H9 (cell line): ENCODE measurements around the gene STARD7. TPM values are rescaled to one million over a fixed set of nuclear protein-coding genes. Genes with fewer than 3 reads are reported as not detected.

Experiments used
- DNase-seq: peaks from one replicate; pipeline ENCODE4 v3.0.0-alpha.2; 2017
- H2AFZ ChIP-seq: one replicate; pipeline ENCODE4 v1.6.1; 2013; ENCODE audit warnings: mild to moderate bottlenecking, low read length, control low read depth, moderate library complexity
- H2AK5ac ChIP-seq: 2 replicates; pipeline ENCODE4 v1.6.1; 2013; ENCODE audit warnings: low read length, control low read depth, mixed read lengths; ENCODE audit not compliant: insufficient read length
- H2BK120ac ChIP-seq: one replicate; pipeline ENCODE4 v1.6.1; 2013; ENCODE audit warnings: low read depth, mild to moderate bottlenecking, low read length, control low read depth, inconsistent platforms; ENCODE audit not compliant: poor library complexity, severe bottlenecking
- H2BK12ac ChIP-seq: 2 replicates; pipeline ENCODE4 v1.6.1; 2013; ENCODE audit warnings: low read length, control low read depth, mixed read lengths, low read depth; ENCODE audit not compliant: insufficient read length
- H2BK15ac ChIP-seq: 2 replicates; pipeline ENCODE4 v1.6.1; 2013; ENCODE audit warnings: low read depth, low read length, control low read depth
- H2BK20ac ChIP-seq: one replicate; pipeline ENCODE4 v1.6.1; 2013; ENCODE audit warnings: low read depth, mild to moderate bottlenecking, low read length, control low read depth, inconsistent platforms; ENCODE audit not compliant: poor library complexity, severe bottlenecking
- H2BK5ac ChIP-seq: 2 replicates; pipeline ENCODE4 v1.6.1; 2013; ENCODE audit warnings: low read length, control low read depth, mixed read lengths; ENCODE audit not compliant: insufficient read length
- H3K14ac ChIP-seq: 2 replicates; pipeline ENCODE4 v1.6.1; 2013; ENCODE audit warnings: low read length, control low read depth; ENCODE audit not compliant: insufficient read depth
- H3K18ac ChIP-seq: 2 replicates; pipeline ENCODE4 v1.6.1; 2013; ENCODE audit warnings: low read depth, mild to moderate bottlenecking, mixed read lengths, low read length, control low read depth; ENCODE audit not compliant: insufficient read length
- H3K23ac ChIP-seq: 2 replicates; pipeline ENCODE4 v1.6.1; 2013; ENCODE audit warnings: low read length, control low read depth, mixed read lengths, low read depth; ENCODE audit not compliant: insufficient read length
- H3K23me2 ChIP-seq: 2 replicates; pipeline ENCODE4 v1.6.1; 2013; ENCODE audit warnings: low read depth, mild to moderate bottlenecking, mixed read lengths, low read length, control low read depth; ENCODE audit not compliant: insufficient read length, poor library complexity, severe bottlenecking
- H3K27ac ChIP-seq: 2 replicates; pipeline ENCODE4 v1.5.1; 2013; ENCODE audit warnings: low read length, control low read depth, mixed read lengths, low read depth; ENCODE audit not compliant: insufficient read length
- H3K27me3 ChIP-seq: 2 replicates; pipeline ENCODE4 v1.6.1; 2013; ENCODE audit warnings: low read length, control low read depth, inconsistent platforms; ENCODE audit not compliant: insufficient read depth
- H3K4ac ChIP-seq: 2 replicates; pipeline ENCODE4 v1.6.1; 2013; ENCODE audit warnings: low read depth, mild to moderate bottlenecking, control low read depth, inconsistent platforms, low read length, moderate library complexity
- H3K4me1 ChIP-seq: 2 replicates; pipeline ENCODE4 v1.6.1; 2013; ENCODE audit warnings: low read length, control low read depth, inconsistent platforms; ENCODE audit not compliant: insufficient read depth
- H3K4me2 ChIP-seq: 2 replicates; pipeline ENCODE4 v1.6.1; 2013; ENCODE audit warnings: low read length, control low read depth, mixed read lengths; ENCODE audit not compliant: insufficient read length, insufficient read depth
- H3K56ac ChIP-seq: 2 replicates; pipeline ENCODE4 v1.6.1; 2013; ENCODE audit warnings: low read depth, mild to moderate bottlenecking, mixed read lengths, low read length, control low read depth; ENCODE audit not compliant: insufficient read length
- H3K79me1 ChIP-seq: 2 replicates; pipeline ENCODE4 v1.6.1; 2013; ENCODE audit warnings: low read depth, mild to moderate bottlenecking, moderate library complexity, low read length, control low read depth, inconsistent platforms; ENCODE audit not compliant: insufficient read depth, poor library complexity, severe bottlenecking
- H3K79me2 ChIP-seq: 2 replicates; pipeline ENCODE4 v1.6.1; 2013; ENCODE audit warnings: low read length, control low read depth, inconsistent platforms; ENCODE audit not compliant: insufficient read depth
- H3K9ac ChIP-seq: 2 replicates; pipeline ENCODE4 v1.6.1; 2013; ENCODE audit warnings: low read length, control low read depth, mixed read lengths; ENCODE audit not compliant: insufficient read length; ENCODE audit errors: extremely low read depth
- H3K9me3 ChIP-seq: one replicate; pipeline ENCODE4 v1.6.1; 2013; ENCODE audit warnings: low read depth, low read length, inconsistent platforms; ENCODE audit not compliant: control insufficient read depth
- H3T11ph ChIP-seq: one replicate; pipeline ENCODE4 v1.6.1; 2013; ENCODE audit warnings: mild to moderate bottlenecking, low read length, control low read depth, inconsistent platforms
- H4K20me1 ChIP-seq: one replicate; pipeline ENCODE4 v1.6.1; 2013; ENCODE audit not compliant: control insufficient read depth, insufficient read length, insufficient read depth
- H4K5ac ChIP-seq: 2 replicates; pipeline ENCODE4 v1.6.1; 2013; ENCODE audit warnings: low read depth, mild to moderate bottlenecking, mixed read lengths, low read length, control low read depth; ENCODE audit not compliant: insufficient read length
- H4K8ac ChIP-seq: replicated peaks from 2 replicates; pipeline ENCODE4 v1.6.1; 2013; ENCODE audit warnings: low read length, control low read depth, mixed read lengths, low read depth; ENCODE audit not compliant: insufficient read length
- H4K91ac ChIP-seq: 2 replicates; pipeline ENCODE4 v1.6.1; 2013; ENCODE audit warnings: low read depth, mild to moderate bottlenecking, moderate library complexity, mixed read lengths, low read length, control low read depth; ENCODE audit not compliant: insufficient read length
- H3K27ac Mint-ChIP-seq, 3 experiments: 2 replicates in 2 of 3; 3 replicates in 1 of 3; pipeline ENCODE4 v1.8.0; 2020 to 2021; ENCODE audit warnings: mixed read lengths in 3 of 3, mild to moderate bottlenecking in 1 of 3, moderate library complexity in 1 of 3
- H3K27me3 Mint-ChIP-seq: 2 replicates; pipeline ENCODE4 v1.8.0; 2021; ENCODE audit warnings: low read depth, mild to moderate bottlenecking, moderate library complexity, mixed read lengths
- H3K36me3 Mint-ChIP-seq, 3 experiments: 2 replicates in 2 of 3; 3 replicates in 1 of 3; pipeline ENCODE4 v1.8.0; 2020 to 2021; ENCODE audit warnings: low read depth in 3 of 3, mixed read lengths in 3 of 3; ENCODE audit not compliant: insufficient read depth in 1 of 3
- H3K4me1 Mint-ChIP-seq, 2 experiments: 2 replicates each; pipeline ENCODE4 v1.8.0; 2020; ENCODE audit warnings: mixed read lengths in 2 of 2
- H3K4me3 Mint-ChIP-seq, 2 experiments: 2 replicates in 1 of 2; 3 replicates in 1 of 2; pipeline ENCODE4 v1.8.0; 2020 to 2021; ENCODE audit warnings: mild to moderate bottlenecking in 2 of 2, mixed read lengths in 2 of 2, moderate library complexity in 1 of 2
- H3K9me3 Mint-ChIP-seq, 2 experiments: 2 replicates in 1 of 2; 3 replicates in 1 of 2; pipeline ENCODE4 v1.8.0; 2020; ENCODE audit warnings: mild to moderate bottlenecking in 2 of 2, mixed read lengths in 2 of 2, moderate library complexity in 1 of 2
- WGBS: extraction: QIAGEN DNeasy Blood & Tissue Kit; methylation state at CpG from one replicate; pipeline ENCODE4 v1.1.7; 2013; ENCODE audit warnings: missing lambda C conversion rate, low lambda C conversion rate, mixed read lengths; ENCODE audit not compliant: insufficient read length; ENCODE audit errors: extremely low coverage; 5-methylcytosine and 5-hydroxymethylcytosine counted together
- total RNA-seq: library from RNA; stranded (reverse); gene quantifications from 2 replicates; pipeline ENCODE4 v1.2.1, GENCODE V29; 2021
- TF ChIP-seq, protein P1 (sequence below): fragments of 200-600 bp; sonication (generic); conservative IDR thresholded peaks from 3 replicates; pipeline ENCODE4 v1.8.0; 2021; ENCODE audit warnings: antibody characterized with exemption, mild to moderate bottlenecking

Gene STARD7
- total RNA-seq, 1 experiment from 2014 or later, result 212 TPM

DNA sequence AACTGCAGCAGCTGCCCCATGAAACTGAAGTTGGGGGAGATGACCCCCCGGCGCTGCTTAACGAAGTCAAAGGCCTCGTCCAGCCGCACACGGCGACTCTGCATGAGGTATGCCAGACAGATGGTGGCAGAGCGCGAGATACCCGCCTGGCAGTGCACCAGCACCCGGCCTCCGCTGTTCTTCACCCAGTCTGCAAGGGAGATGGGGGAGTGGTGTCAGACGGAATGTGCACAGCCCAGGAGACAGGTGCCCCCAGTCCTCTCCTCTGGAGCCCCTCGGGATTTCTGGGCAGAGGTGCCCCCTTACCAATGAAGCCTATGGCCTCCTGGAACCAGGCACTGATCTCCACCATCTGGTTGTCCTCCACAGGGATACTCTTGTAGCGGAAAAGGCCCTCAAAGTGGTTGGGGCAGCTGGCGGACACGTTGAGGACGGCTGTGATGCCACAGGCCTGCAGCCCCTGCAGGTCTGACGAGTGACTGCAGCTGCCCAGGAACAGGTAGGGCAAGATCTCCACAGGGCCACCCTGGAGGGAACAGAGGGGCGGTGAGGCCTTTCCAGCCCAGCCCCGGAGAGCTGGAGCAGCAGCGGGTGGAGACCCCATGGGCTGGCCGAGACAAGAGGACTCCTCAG lies 64.7 kb downstream of the STARD7 start:
- Histone ChIP-seq H4K91ac (no peak overlapping the region), H4K20me1 (no peaks in the 10 kb centered on the region), H3K79me2 (no peaks in the 10 kb centered on the region), H2BK5ac (no peak overlapping the region), H3T11ph (no peak overlapping the region), H3K23ac (no peak overlapping the region), H4K5ac (no peak overlapping the region), H2BK12ac (no peak overlapping the region), H3K27ac (no peak overlapping the region), H3K79me1 (no peaks in the 10 kb centered on the region), H2AK5ac (no peak overlapping the region), H3K23me2 (peaks cover 6% of the 10 kb centered on the region), H3K27me3 (no peaks in the 10 kb centered on the region; the same call in 1 of the 2 replicates), H2BK15ac (no peak overlapping the region), H3K18ac (peak overlapping the region; percentile 52), H3K4me2 (peak overlapping the region; percentile 45), H4K8ac (no peak overlapping the region), H2BK120ac (no peak overlapping the region), H3K9me3 (no peaks in the 10 kb centered on the region), H3K56ac (no peak overlapping the region), H3K9ac (no peak overlapping the region), H2AFZ (no peak overlapping the region), H3K4ac (no peak overlapping the region), H3K4me1 (no peaks in the 10 kb centered on the region; the same call in 1 of the 2 replicates), H3K14ac (no peak overlapping the region), H2BK20ac (no peak overlapping the region)
- TF ChIP-seq, protein P1, sequence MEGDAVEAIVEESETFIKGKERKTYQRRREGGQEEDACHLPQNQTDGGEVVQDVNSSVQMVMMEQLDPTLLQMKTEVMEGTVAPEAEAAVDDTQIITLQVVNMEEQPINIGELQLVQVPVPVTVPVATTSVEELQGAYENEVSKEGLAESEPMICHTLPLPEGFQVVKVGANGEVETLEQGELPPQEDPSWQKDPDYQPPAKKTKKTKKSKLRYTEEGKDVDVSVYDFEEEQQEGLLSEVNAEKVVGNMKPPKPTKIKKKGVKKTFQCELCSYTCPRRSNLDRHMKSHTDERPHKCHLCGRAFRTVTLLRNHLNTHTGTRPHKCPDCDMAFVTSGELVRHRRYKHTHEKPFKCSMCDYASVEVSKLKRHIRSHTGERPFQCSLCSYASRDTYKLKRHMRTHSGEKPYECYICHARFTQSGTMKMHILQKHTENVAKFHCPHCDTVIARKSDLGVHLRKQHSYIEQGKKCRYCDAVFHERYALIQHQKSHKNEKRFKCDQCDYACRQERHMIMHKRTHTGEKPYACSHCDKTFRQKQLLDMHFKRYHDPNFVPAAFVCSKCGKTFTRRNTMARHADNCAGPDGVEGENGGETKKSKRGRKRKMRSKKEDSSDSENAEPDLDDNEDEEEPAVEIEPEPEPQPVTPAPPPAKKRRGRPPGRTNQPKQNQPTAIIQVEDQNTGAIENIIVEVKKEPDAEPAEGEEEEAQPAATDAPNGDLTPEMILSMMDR, result peak; percentile 60
- no peaks in the 10 kb centered on the region for H3K9me3 Mint-ChIP-seq
- peak overlapping the region; percentile 83 to 88 for H3K4me3 Mint-ChIP-seq
- peaks cover 0 to 18% (median 0%) of the 10 kb centered on the region in 3 experiments; a peak in 2 of 7 replicates for H3K36me3 Mint-ChIP-seq
- peak; percentile 81 for DNase-seq
- H3K4me1 Mint-ChIP-seq, result peaks cover 23 to 42% of the 10 kb centered on the region in 2 experiments
- H3K27ac Mint-ChIP-seq, result no peak overlapping the region
- H3K27me3 Mint-ChIP-seq, result peaks cover 40% of the 10 kb centered on the region
- no CpG with 5 or more reads among the region's 23 CpGs for WGBS
